ENCODE data around the gene SLC39A11.
A peak's percentile ranks its signal among the peaks of the same experiment; 100 is the strongest.

SLC39A11 gene

DNA sequence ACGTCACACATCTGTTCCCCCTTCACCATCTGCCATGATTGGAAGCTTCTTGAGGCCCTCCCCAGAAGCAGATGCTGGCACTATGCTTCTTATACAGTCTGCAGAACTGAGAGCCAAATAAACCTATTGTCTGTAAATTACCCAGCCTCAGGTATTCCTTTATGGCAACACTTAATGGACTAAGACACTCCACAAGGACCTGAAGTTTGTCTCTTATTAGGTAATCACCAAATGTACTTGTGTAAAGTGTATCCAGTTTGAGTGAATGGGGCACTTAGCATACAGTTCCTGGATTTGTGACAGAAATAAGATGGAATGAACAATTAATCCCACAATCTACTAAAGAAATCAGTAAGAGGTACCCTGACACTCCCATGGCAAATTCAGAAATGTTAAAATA lies 105.3 kb downstream of the SLC39A11 start:
- in situ Hi-C loops (cut with HindIII; ENCODE audit: low pct_ligation_motif_present, low sequenced_read_pairs), result loop anchor here (25.0 kb wide), 1 partner anchor 200 kb away; the partner anchor contains the start of gene COG1
- H3K36me3 ChIP-seq (replicated peaks), result no peaks in the 10 kb centered on the region

GRCh38 chr17:72985882-72986720 lies 106.4 kb downstream of the SLC39A11 start:
- in situ Hi-C loops (cut with HindIII; ENCODE audit: low pct_ligation_motif_present, low sequenced_read_pairs), result loop anchor here (25.0 kb wide), 1 partner anchor 201 kb away; the partner anchor contains the start of gene COG1
- Histone ChIP-seq H3K36me3 (replicated peaks) (no peaks in the 10 kb centered on the region), H3K27me3 (replicated peaks) (no peaks in the 10 kb centered on the region), H3K4me3 (ENCODE audit: low read depth, low read length) (no peak overlapping the region), H3K27ac (no peak overlapping the region)
- TF ChIP-seq, protein P1, sequence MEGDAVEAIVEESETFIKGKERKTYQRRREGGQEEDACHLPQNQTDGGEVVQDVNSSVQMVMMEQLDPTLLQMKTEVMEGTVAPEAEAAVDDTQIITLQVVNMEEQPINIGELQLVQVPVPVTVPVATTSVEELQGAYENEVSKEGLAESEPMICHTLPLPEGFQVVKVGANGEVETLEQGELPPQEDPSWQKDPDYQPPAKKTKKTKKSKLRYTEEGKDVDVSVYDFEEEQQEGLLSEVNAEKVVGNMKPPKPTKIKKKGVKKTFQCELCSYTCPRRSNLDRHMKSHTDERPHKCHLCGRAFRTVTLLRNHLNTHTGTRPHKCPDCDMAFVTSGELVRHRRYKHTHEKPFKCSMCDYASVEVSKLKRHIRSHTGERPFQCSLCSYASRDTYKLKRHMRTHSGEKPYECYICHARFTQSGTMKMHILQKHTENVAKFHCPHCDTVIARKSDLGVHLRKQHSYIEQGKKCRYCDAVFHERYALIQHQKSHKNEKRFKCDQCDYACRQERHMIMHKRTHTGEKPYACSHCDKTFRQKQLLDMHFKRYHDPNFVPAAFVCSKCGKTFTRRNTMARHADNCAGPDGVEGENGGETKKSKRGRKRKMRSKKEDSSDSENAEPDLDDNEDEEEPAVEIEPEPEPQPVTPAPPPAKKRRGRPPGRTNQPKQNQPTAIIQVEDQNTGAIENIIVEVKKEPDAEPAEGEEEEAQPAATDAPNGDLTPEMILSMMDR (IDR thresholded peaks at IDR 0.05; ENCODE audit: low read depth, low read length, missing control alignments), result peak; percentile 94
- peak; percentile 74 for DNase-seq

More for the DNA sequence above, 105.3 kb downstream of the SLC39A11 start:
- H3K27me3 ChIP-seq (replicated peaks), result no peaks in the 10 kb centered on the region
- TF ChIP-seq, protein P1 (IDR thresholded peaks at IDR 0.05; ENCODE audit: low read depth, low read length, missing control alignments), result no peak
- H3K4me3 ChIP-seq (ENCODE audit: low read depth, low read length), result no peak overlapping the region
- no peak overlapping the region for H3K27ac ChIP-seq
- no peak for DNase-seq

GRCh38 chr17:72984926-72985325 lies 107.6 kb downstream of the SLC39A11 start:
- Histone ChIP-seq H3K4me3 (ENCODE audit: low read depth, low read length) (no peak overlapping the region), H3K36me3 (replicated peaks) (no peaks in the 10 kb centered on the region), H3K27ac (peak overlapping the region; percentile 75), H3K27me3 (replicated peaks) (no peaks in the 10 kb centered on the region)
- TF ChIP-seq, protein P1 (IDR thresholded peaks at IDR 0.05; ENCODE audit: low read depth, low read length, missing control alignments), result no peak
- in situ Hi-C loops (cut with HindIII; ENCODE audit: low pct_ligation_motif_present, low sequenced_read_pairs), result loop anchor here (25.0 kb wide), 1 partner anchor 202 kb away; the partner anchor contains the start of gene COG1
- DNase-seq, result peak; percentile 47

DNA sequence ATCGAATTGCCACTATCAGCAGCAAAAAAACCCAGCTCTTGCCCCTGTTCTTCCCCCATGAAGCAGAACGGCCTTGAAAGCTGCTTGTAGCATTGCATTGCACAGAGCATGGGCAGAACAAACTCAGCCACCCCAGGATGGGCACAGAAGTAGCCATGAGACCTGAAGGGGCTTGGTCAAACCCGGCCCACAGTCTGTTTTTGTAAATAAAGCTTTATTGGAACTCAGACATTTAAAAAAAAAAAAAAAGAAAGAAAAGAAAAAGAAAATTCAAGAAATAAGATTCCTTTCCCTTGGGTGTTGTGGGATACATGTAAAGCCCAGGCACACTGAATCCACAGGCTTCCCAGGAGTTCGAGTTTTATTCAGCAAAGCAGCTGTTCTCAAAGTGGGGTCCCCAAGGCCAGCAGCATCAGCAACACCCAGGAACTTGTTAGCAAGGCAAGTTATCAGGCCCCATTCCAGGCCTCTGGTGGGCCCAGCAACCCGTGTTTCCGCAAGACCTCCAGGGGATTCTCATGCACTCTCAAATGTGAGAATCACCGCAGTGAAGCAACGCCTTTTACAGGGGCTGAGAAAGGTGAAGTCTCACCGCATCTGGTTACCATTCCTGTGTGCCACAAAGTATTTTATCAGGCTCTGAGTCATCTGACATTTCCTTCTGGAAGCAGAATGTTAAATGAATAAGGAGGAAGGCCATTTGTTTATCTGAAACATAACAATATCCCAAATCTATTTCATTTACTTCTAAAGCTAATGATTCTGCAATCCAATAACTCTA lies 108.2 kb downstream of the SLC39A11 start:
- in situ Hi-C loops (cut with HindIII; ENCODE audit: low pct_ligation_motif_present, low sequenced_read_pairs), result loop anchor here (25.0 kb wide), 1 partner anchor 203 kb away; the partner anchor contains the start of gene COG1
- DNase-seq, result peak; percentile 91
- Histone ChIP-seq H3K36me3 (replicated peaks) (no peaks in the 10 kb centered on the region), H3K27ac (peak overlapping the region; percentile 75), H3K4me3 (ENCODE audit: low read depth, low read length) (no peak overlapping the region), H3K27me3 (replicated peaks) (no peaks in the 10 kb centered on the region)
- TF ChIP-seq, protein P1 (IDR thresholded peaks at IDR 0.05; ENCODE audit: low read depth, low read length, missing control alignments), result no peak

- H3K4me3 ChIP-seq (ENCODE audit: low read depth, low read length), result no peak overlapping the region
These were observed 109.8 kb downstream of the SLC39A11 start for GRCh38 chr17:72982680-72983079.

More at GRCh38 chr17:72982680-72983079, 109.8 kb downstream of the SLC39A11 start:
- Histone ChIP-seq H3K27ac (no peak overlapping the region), H3K27me3 (replicated peaks) (no peaks in the 10 kb centered on the region), H3K36me3 (replicated peaks) (no peaks in the 10 kb centered on the region)
- in situ Hi-C loops (cut with HindIII; ENCODE audit: low pct_ligation_motif_present, low sequenced_read_pairs), result loop anchor here (25.0 kb wide), 1 partner anchor 205 kb away; the partner anchor contains the start of gene COG1
- TF ChIP-seq, protein P1 (IDR thresholded peaks at IDR 0.05; ENCODE audit: low read depth, low read length, missing control alignments), result no peak
- no peak for DNase-seq
